ENCODE measurements around the gene DEPDC1B. TPM values are rescaled to one million over a fixed set of nuclear protein-coding genes. Genes with fewer than 3 reads are reported as not detected.
"Not testable (repeated sequence)": the region's sequence is repeated elsewhere in the genome, so short reads cannot be mapped to it uniquely, and the experiment has no call there.

The DEPDC1B gene, protein sequence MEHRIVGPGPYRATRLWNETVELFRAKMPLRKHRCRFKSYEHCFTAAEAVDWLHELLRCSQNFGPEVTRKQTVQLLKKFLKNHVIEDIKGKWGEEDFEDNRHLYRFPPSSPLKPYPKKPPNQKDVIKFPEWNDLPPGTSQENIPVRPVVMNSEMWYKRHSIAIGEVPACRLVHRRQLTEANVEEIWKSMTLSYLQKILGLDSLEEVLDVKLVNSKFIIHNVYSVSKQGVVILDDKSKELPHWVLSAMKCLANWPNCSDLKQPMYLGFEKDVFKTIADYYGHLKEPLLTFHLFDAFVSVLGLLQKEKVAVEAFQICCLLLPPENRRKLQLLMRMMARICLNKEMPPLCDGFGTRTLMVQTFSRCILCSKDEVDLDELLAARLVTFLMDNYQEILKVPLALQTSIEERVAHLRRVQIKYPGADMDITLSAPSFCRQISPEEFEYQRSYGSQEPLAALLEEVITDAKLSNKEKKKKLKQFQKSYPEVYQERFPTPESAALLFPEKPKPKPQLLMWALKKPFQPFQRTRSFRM
- 10 to 100 TPM; 35.3 to 38.7 TPM for total RNA-seq

- Mint-ChIP-seq H3K36me3 (peaks cover 12% of the 10 kb centered on the region), H3K9me3 (ENCODE audit: low read depth) (no peaks in the 10 kb centered on the region), H3K27me3 (peaks cover 12% of the 10 kb centered on the region), H3K27ac (peak within 1 kb of the TSS; percentile 90), H3K4me3 (peak within 1 kb of the TSS; percentile 88), H3K4me1 (peaks cover 31% of the 10 kb centered on the region)
- DNase-seq (peak; percentile 91), ATAC-seq (peak; percentile 97)
- CTCF ChIA-PET, result interaction anchor here (0.8 to 4.2 kb wide), 14 partner anchors 10 to 709 kb away, joined by 3 to 34 read pairs (median 5); partner anchors contain the start of genes ELOVL7, ERCC8 and NDUFAF2
Observed at GRCh38 chr5:60699609-60700415, at the start of gene DEPDC1B. Gene DEPDC1B, minus strand, starts transcription at chr5:60700166. Its CDS starts 73 bp downstream, at chr5:60700093.

DNA sequence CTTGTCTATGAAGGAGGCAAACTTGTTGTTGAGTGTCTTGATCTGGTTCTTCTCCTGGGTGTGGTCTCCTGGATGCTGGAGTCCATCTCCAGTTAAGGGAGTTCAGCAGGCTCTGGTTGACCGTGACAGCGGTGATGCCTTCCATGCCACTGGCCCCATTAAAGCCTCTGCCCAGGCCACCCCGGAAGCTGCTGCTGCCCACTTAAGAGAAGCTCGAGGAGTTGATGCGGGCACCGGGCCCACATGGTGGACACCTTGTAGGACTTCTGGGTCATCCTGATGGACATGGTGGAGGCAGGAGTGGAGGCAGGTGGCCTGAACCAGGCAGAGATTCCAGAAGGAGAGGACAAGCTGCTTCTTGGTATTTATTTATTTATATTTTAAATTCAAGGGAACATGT is 44.7 kb upstream of the DEPDC1B start:
- CTCF ChIA-PET, result no interaction called here
- Mint-ChIP-seq H3K27me3 (peaks cover under 1% of the 10 kb centered on the region), H3K4me3 (no peak overlapping the region), H3K36me3 (no peaks in the 10 kb centered on the region), H3K27ac (no peak overlapping the region), H3K9me3 (ENCODE audit: low read depth) (no peaks in the 10 kb centered on the region), H3K4me1 (no peaks in the 10 kb centered on the region)
- ATAC-seq, result no peak
- DNase-seq, result no peak

DNA sequence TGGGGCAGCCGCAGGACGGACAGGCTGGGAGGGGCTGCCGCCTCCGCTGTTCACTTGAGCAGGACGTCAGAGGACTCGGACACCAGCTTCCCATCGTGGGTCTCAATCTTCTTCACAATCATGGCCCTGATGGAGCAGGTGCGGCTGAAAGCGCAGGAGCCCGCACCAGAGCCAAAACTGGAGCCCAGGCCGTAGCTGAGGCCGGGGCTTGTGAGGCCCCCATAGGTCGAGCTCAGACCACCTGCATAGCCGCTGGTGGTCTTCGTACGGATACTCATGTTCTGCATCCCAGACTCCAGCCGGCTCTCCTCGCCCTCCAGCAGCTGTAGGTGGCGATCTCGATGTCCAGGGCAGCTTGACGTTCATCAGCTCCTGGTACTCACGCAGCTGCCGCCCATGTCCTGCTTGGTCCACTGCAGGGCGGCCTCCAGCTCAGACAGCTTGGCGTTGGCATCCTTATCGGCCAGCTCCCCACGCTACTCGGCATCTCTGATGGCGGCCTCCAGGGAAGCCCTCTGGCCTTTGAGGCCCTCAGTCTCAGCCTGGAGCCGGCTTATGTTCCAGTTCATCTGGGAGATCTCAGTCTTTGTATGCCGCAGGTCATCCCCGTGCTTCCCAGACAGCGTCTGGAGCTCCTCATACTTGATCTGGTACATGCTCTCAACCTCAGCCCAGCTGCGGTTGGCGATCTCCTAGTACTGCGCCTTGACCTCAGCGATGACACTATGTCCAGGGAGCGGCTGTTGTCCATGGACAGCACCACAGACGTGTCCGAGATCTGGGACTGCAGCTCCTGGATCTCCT is 43.7 kb upstream of the DEPDC1B start:
- H3K4me3 Mint-ChIP-seq, result no peak overlapping the region
- DNase-seq (no peak), ATAC-seq (no peak)
- H3K36me3 Mint-ChIP-seq, result no peaks in the 10 kb centered on the region
- no peak overlapping the region for H3K27ac Mint-ChIP-seq
- H3K4me1 Mint-ChIP-seq, result no peaks in the 10 kb centered on the region
- no peaks in the 10 kb centered on the region for H3K27me3 Mint-ChIP-seq
- H3K9me3 Mint-ChIP-seq (ENCODE audit: low read depth), result no peaks in the 10 kb centered on the region
- CTCF ChIA-PET, result no interaction called here

DNA sequence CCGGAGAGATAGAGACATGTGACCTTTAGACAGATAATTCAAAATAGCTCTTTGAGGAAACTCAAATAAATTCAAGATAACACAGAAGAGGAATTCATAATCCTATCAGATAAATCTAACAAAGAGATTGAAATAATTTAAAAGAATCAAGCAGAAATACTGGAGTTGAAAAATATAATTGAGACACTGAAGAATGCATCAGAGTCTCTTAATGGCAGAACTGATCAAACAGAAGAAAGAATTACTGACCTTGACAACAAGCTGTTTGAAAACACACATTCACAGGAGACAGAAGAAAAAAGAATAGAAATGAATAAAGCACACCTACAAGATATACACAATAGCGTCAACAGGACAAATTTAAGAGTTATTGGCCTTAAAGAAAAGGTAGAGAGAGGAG is 40.4 kb upstream of the DEPDC1B start:
- H3K9me3 Mint-ChIP-seq (ENCODE audit: low read depth), result no peaks in the 10 kb centered on the region
- CTCF ChIA-PET, result no interaction called here
- DNase-seq (no peak), ATAC-seq (no peak)
- peaks cover 5% of the 10 kb centered on the region for H3K27me3 Mint-ChIP-seq
- no peaks in the 10 kb centered on the region for H3K36me3 Mint-ChIP-seq
- no peaks in the 10 kb centered on the region for H3K4me1 Mint-ChIP-seq
- no peak overlapping the region for H3K27ac Mint-ChIP-seq
- H3K4me3 Mint-ChIP-seq, result no peak overlapping the region

GRCh38 chr5:60738933-60739332 is 39.0 kb upstream of the DEPDC1B start:
- H3K36me3 Mint-ChIP-seq, result no peaks in the 10 kb centered on the region
- H3K27ac Mint-ChIP-seq, result no peak overlapping the region
- no peak overlapping the region for H3K4me3 Mint-ChIP-seq
- H3K27me3 Mint-ChIP-seq, result peaks cover 5% of the 10 kb centered on the region
- CTCF ChIA-PET, result no interaction called here
- no peak for ATAC-seq
- no peaks in the 10 kb centered on the region for H3K9me3 Mint-ChIP-seq (ENCODE audit: low read depth)
- no peak for DNase-seq
- H3K4me1 Mint-ChIP-seq, result no peaks in the 10 kb centered on the region

GRCh38 chr5:60738461-60738860 is 38.5 kb upstream of the DEPDC1B start:
- Mint-ChIP-seq H3K36me3 (no peaks in the 10 kb centered on the region), H3K4me3 (no peak overlapping the region), H3K27ac (no peak overlapping the region), H3K9me3 (ENCODE audit: low read depth) (no peaks in the 10 kb centered on the region), H3K4me1 (no peaks in the 10 kb centered on the region), H3K27me3 (peaks cover 5% of the 10 kb centered on the region)
- DNase-seq, result no peak
- CTCF ChIA-PET, result no interaction called here
- ATAC-seq, result no peak

DNA sequence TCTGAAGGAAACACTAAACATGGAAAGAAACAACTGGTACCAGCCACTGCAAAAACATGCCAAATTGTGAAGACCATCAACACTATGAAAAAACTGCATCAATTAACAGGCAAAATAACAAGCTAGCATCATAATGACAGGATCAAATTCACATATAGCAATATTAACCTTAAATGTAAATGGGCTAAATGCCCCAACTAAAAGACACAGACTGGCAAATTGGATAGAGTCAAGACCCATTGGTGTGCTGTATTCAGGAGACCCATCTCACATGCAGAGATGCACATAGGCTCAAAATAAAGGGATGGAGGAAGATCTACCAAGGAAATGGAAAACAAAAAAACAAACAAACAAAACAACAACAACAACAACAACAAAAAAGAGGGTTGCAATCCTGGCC is 30.9 kb upstream of the DEPDC1B start:
- H3K9me3 Mint-ChIP-seq (ENCODE audit: low read depth); ATAC-seq; H3K4me1 Mint-ChIP-seq; H3K27ac Mint-ChIP-seq; CTCF ChIA-PET; H3K36me3 Mint-ChIP-seq; H3K4me3 Mint-ChIP-seq; DNase-seq: not testable (repeated sequence)
- H3K27me3 Mint-ChIP-seq, result peaks cover 12% of the 10 kb centered on the region

DNA sequence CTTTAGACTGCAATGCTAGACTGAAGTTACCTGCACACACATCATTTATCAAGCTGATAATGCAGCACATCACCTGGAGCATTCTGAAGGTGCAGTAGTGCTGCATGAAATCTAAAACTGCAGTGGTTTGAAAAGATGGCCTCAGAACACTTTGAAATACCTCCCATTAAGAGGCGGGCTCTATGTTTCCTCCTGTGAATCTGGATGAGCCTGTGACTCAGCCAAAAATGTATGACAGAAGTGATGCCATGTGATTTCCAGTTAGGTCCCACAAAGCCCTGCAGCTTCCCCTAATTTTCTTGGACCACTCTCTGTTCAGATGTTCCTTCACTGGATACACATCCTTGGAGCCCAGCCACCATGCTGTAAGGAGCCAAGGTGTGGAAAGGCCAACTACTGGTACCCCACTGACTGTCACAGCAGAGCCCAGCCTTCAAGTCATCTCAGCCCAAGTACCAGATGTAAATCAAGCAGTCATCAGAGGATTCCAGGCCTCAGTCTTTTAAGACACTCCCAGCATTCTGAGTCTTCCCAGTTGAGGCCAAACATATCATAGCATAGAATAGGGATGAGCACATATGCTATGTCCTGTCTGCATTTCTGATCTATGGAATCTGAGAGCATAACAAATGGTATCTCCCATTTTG is 27.2 kb upstream of the DEPDC1B start:
- H3K36me3 Mint-ChIP-seq, result no peaks in the 10 kb centered on the region
- no peak overlapping the region for H3K4me3 Mint-ChIP-seq
- H3K27me3 Mint-ChIP-seq, result peaks cover 9% of the 10 kb centered on the region
- ATAC-seq (no peak), DNase-seq (no peak)
- no peaks in the 10 kb centered on the region for H3K4me1 Mint-ChIP-seq
- no peak overlapping the region for H3K27ac Mint-ChIP-seq
- CTCF ChIA-PET, result no interaction called here
- no peaks in the 10 kb centered on the region for H3K9me3 Mint-ChIP-seq (ENCODE audit: low read depth)

GRCh38 chr5:60724126-60724525 is 24.2 kb upstream of the DEPDC1B start:
- no peak overlapping the region for H3K4me3 Mint-ChIP-seq
- no peaks in the 10 kb centered on the region for H3K36me3 Mint-ChIP-seq
- H3K9me3 Mint-ChIP-seq (ENCODE audit: low read depth), result no peaks in the 10 kb centered on the region
- peaks cover 29% of the 10 kb centered on the region for H3K27me3 Mint-ChIP-seq
- CTCF ChIA-PET, result interaction anchor here (0.6 to 0.8 kb wide), 2 partner anchors 214 to 449 kb away, joined by 4 to 6 read pairs; no protein-coding TSS in a partner anchor
- H3K27ac Mint-ChIP-seq, result no peak overlapping the region
- DNase-seq (no peak), ATAC-seq (no peak)
- no peaks in the 10 kb centered on the region for H3K4me1 Mint-ChIP-seq

DNA sequence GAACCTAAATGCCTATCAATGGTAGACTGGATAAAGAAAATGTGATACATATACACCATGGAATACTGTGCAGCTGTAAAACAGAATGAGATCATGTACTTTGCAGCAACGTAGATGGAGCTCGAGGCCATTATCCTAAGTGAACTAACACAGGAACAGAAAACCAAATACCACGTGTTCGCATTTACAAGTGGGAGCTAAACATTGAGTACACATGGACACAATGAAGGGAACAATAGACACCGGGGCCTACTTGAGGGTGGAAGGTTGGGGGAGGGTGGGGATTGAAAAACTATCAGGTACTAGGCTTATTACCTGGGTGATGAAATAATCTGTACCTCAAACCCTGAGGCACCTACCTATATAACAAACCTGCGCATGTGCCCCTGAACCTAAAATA is 22.4 kb upstream of the DEPDC1B start:
- ATAC-seq (no peak), DNase-seq (no peak)
- Mint-ChIP-seq H3K27ac (no peak overlapping the region), H3K4me3 (no peak overlapping the region), H3K36me3 (no peaks in the 10 kb centered on the region), H3K27me3 (peaks cover 29% of the 10 kb centered on the region), H3K9me3 (ENCODE audit: low read depth) (no peaks in the 10 kb centered on the region), H3K4me1 (no peaks in the 10 kb centered on the region)
- CTCF ChIA-PET, result no interaction called here

DNA sequence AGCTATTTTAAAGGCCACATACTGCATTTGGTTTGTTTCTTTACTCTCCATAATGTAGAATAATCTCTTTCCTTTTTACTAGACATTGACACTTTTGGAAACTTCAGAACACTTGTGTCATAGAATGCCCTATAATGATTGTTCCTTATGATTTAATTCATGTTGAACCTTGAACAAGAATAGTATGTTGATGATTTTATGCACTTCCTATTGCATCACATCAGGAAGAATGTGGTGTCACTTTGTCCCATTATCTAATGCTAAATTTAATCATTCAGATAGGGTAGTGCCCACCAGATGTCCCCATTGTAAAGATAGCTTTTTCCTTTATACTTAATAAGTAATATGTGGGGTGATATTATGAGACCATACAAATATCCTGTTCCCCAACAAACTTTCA is 19.4 kb upstream of the DEPDC1B start:
- no peak for DNase-seq
- Mint-ChIP-seq H3K27me3 (peaks cover 29% of the 10 kb centered on the region), H3K9me3 (ENCODE audit: low read depth) (no peaks in the 10 kb centered on the region), H3K27ac (no peak overlapping the region), H3K4me3 (no peak overlapping the region), H3K4me1 (no peaks in the 10 kb centered on the region), H3K36me3 (no peaks in the 10 kb centered on the region)
- CTCF ChIA-PET, result no interaction called here
- no peak for ATAC-seq

GRCh38 chr5:60718166-60718892 is 18.4 kb upstream of the DEPDC1B start:
- Mint-ChIP-seq H3K27me3 (peaks cover 29% of the 10 kb centered on the region), H3K4me1 (no peaks in the 10 kb centered on the region), H3K9me3 (ENCODE audit: low read depth) (no peaks in the 10 kb centered on the region), H3K4me3 (no peak overlapping the region), H3K36me3 (no peaks in the 10 kb centered on the region), H3K27ac (no peak overlapping the region)
- CTCF ChIA-PET, result no interaction called here
- no peak for ATAC-seq
- no peak for DNase-seq
